SU-DHL-6 (cell line): ENCODE data around the gene CTDP1.

ENCODE experiments used
- H2AFZ ChIP-seq: fragments of 200-600 bp; sonication (generic); 2 replicates; pipeline ENCODE4 v1.6.1; 2014; ENCODE audit warnings: low read depth, mild to moderate bottlenecking, moderate library complexity, mixed read lengths, antibody characterized with exemption, low read length; ENCODE audit not compliant: severe bottlenecking
- H3F3A ChIP-seq: fragments of 200-600 bp; shearing (Covaris generic); 2 replicates; pipeline ENCODE4 v1.6.0; 2016; ENCODE audit warnings: antibody characterized with exemption, mild to moderate bottlenecking; ENCODE audit not compliant: insufficient read depth
- H3K27ac ChIP-seq: fragments of 200-600 bp; sonication (generic); 2 replicates; pipeline ENCODE4 v1.5.1; 2016; ENCODE audit warnings: low read depth, mild to moderate bottlenecking, low read length, moderate library complexity, mixed read lengths
- H3K27me3 ChIP-seq: fragments of 200-600 bp; sonication (generic), shearing (Covaris generic); 2 replicates; pipeline ENCODE4 v1.6.0; 2014; ENCODE audit warnings: mild to moderate bottlenecking, low read length
- H3K36me3 ChIP-seq: fragments of 200-600 bp; sonication (generic); 2 replicates; pipeline ENCODE4 v1.6.1; 2014; ENCODE audit warnings: mild to moderate bottlenecking, low read length, mixed read lengths
- H3K4me2 ChIP-seq: fragments of 300-600, 200-600 bp; shearing (Covaris generic), sonication (generic); 2 replicates; pipeline ENCODE4 v1.6.0; 2014; ENCODE audit warnings: low read length, low read depth, mild to moderate bottlenecking; ENCODE audit not compliant: poor library complexity, severe bottlenecking
- H3K4me3 ChIP-seq: fragments of 200-600 bp; sonication (generic); 2 replicates; pipeline ENCODE4 v1.5.1; 2014; ENCODE audit warnings: antibody characterized with exemption, low read length, mild to moderate bottlenecking, mixed read lengths; ENCODE audit not compliant: insufficient read depth, poor library complexity, severe bottlenecking
- H3K79me2 ChIP-seq: fragments of 200-600 bp; sonication (generic); 2 replicates; pipeline ENCODE4 v1.6.1; 2014; ENCODE audit warnings: mild to moderate bottlenecking, low read length, moderate library complexity; ENCODE audit not compliant: insufficient read depth
- H3K9ac ChIP-seq: fragments of 200-600 bp; sonication (generic); 2 replicates; pipeline ENCODE4 v1.7.0; 2014; ENCODE audit warnings: mild to moderate bottlenecking, low read length
- H3K9me2 ChIP-seq: fragments of 200-600 bp; sonication (generic); replicated peaks from 2 replicates; pipeline ENCODE4 v1.6.1; 2014; ENCODE audit warnings: low read length; ENCODE audit not compliant: insufficient read depth
- H3K9me3 ChIP-seq: fragments of 200-600 bp; sonication (generic); 2 replicates; pipeline ENCODE4 v1.6.1; 2014; ENCODE audit warnings: low read length, mixed read lengths; ENCODE audit not compliant: insufficient read depth
- H4K20me1 ChIP-seq: fragments of 200-600 bp; sonication (generic); 2 replicates; pipeline ENCODE4 v1.6.1; 2014; ENCODE audit warnings: low read depth, mild to moderate bottlenecking, antibody characterized with exemption, low read length, moderate library complexity, mixed read lengths
- EZH2phosphoT487 ChIP-seq: fragments of 200-600 bp; sonication (generic), shearing (Covaris generic); conservative IDR thresholded peaks from 2 replicates; pipeline ENCODE4 v1.6.1; 2018; ENCODE audit warnings: mild to moderate bottlenecking, antibody characterized with exemption, low read length, moderate library complexity, mixed read lengths
- TF ChIP-seq, protein P1 (sequence below): fragments of 200-600 bp; sonication (generic); IDR thresholded peaks from one replicate; pipeline ENCODE4 v1.5.1; 2017; ENCODE audit warnings: antibody characterized with exemption, mild to moderate bottlenecking, low read length, moderate library complexity; ENCODE audit not compliant: insufficient read depth, poor library complexity, severe bottlenecking

Gene CTDP1

DNA sequence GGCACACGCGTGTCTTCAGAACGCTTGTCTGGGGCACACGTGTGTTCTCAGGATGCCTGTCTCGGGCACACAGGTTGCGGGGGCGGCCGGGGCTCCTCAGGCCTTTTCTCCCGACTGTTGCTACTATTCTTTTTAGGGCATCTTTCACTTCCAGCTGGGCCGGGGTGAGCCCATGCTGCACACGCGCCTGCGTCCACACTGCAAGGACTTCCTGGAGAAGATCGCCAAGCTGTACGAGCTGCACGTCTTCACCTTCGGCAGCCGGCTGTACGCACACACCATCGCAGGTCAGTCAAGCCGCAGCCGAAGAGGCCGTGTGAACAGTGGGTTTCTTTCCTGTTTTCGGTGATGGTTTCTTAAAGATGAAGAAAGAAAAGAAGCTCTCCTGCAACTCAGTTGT lies 25.0 kb downstream of the CTDP1 start:
- Histone ChIP-seq H4K20me1 (no peaks in the 10 kb centered on the region), H3K36me3 (no peaks in the 10 kb centered on the region), H3F3A (no peaks in the 10 kb centered on the region), H2AFZ (no peak overlapping the region), H3K9me3 (no peaks in the 10 kb centered on the region), H3K27me3 (no peaks in the 10 kb centered on the region), H3K4me3 (no peak overlapping the region), H3K27ac (no peak overlapping the region), H3K4me2 (no peak overlapping the region), H3K79me2 (0 out of 2 replicates have a peak, but pooled peaks cover 6% of the 10 kb centered on the region), H3K9me2 (no peaks in the 10 kb centered on the region), H3K9ac (no peak overlapping the region)
- no peak for TF ChIP-seq EZH2phosphoT487
- TF ChIP-seq, protein P1, sequence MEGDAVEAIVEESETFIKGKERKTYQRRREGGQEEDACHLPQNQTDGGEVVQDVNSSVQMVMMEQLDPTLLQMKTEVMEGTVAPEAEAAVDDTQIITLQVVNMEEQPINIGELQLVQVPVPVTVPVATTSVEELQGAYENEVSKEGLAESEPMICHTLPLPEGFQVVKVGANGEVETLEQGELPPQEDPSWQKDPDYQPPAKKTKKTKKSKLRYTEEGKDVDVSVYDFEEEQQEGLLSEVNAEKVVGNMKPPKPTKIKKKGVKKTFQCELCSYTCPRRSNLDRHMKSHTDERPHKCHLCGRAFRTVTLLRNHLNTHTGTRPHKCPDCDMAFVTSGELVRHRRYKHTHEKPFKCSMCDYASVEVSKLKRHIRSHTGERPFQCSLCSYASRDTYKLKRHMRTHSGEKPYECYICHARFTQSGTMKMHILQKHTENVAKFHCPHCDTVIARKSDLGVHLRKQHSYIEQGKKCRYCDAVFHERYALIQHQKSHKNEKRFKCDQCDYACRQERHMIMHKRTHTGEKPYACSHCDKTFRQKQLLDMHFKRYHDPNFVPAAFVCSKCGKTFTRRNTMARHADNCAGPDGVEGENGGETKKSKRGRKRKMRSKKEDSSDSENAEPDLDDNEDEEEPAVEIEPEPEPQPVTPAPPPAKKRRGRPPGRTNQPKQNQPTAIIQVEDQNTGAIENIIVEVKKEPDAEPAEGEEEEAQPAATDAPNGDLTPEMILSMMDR = no peak

DNA sequence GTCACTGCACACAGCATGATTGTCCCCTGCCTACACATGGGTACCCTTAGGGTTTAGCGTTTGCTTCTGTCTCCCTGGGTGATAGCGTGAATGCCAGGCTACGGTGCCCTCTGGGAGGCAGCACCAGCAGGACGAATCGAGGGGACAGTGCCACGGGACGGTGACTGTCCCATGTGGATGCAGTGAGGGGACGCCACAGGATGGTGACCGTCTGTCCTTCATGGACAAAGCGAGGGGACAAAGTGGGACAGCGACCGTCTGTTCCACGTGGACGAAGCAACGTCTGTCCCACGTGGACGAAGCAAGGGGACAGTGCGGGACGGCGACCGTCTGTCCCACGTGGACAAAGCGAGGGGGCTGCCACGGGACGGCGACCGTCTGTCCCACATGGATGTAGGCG lies 25.7 kb downstream of the CTDP1 start:
- Histone ChIP-seq H3K36me3 (no peaks in the 10 kb centered on the region), H3K9ac (no peak overlapping the region), H3K27me3 (no peaks in the 10 kb centered on the region), H3K9me3 (no peaks in the 10 kb centered on the region), H3K4me3 (no peak overlapping the region), H3K79me2 (0 out of 2 replicates have a peak, but pooled peaks cover 6% of the 10 kb centered on the region), H4K20me1 (no peaks in the 10 kb centered on the region), H3K27ac (no peak overlapping the region), H3F3A (no peaks in the 10 kb centered on the region), H3K4me2 (no peak overlapping the region), H3K9me2 (no peaks in the 10 kb centered on the region), H2AFZ (no peak overlapping the region)
- no peak for TF ChIP-seq EZH2phosphoT487
- TF ChIP-seq, protein P1 = no peak

DNA sequence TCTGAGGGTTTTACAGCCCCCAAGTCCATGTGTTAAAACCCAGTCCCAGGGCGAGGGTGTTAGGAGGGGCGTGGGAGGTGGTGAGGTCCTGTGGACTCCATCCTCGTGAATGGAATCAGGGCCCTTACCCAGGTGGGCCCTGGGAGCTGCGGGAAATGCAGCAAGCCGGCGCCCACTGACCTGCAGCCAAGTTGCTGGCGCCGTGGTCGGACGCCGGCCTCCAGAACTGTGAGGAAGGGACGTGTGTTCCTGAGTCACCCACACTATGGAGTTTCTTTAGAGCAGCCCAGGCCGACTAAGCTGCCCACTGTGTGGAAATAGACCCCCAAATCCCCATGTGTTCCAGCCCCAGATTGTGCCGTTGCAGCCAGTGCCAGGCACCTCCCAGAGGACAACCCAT lies 26.4 kb downstream of the CTDP1 start:
- no peaks in the 10 kb centered on the region for H4K20me1 ChIP-seq
- H3K79me2 ChIP-seq = 0 out of 2 replicates have a peak, but pooled peaks cover 6% of the 10 kb centered on the region
- no peaks in the 10 kb centered on the region for H3K36me3 ChIP-seq
- no peak overlapping the region for H3K27ac ChIP-seq
- no peak overlapping the region for H3K9ac ChIP-seq
- no peaks in the 10 kb centered on the region for H3K9me3 ChIP-seq
- no peak overlapping the region for H3K4me3 ChIP-seq
- H3K4me2 ChIP-seq = no peak overlapping the region
- H3K27me3 ChIP-seq = no peaks in the 10 kb centered on the region
- H2AFZ ChIP-seq = no peak overlapping the region
- no peaks in the 10 kb centered on the region for H3K9me2 ChIP-seq
- no peak for TF ChIP-seq EZH2phosphoT487
- TF ChIP-seq, protein P1 = no peak
- H3F3A ChIP-seq = no peaks in the 10 kb centered on the region

DNA sequence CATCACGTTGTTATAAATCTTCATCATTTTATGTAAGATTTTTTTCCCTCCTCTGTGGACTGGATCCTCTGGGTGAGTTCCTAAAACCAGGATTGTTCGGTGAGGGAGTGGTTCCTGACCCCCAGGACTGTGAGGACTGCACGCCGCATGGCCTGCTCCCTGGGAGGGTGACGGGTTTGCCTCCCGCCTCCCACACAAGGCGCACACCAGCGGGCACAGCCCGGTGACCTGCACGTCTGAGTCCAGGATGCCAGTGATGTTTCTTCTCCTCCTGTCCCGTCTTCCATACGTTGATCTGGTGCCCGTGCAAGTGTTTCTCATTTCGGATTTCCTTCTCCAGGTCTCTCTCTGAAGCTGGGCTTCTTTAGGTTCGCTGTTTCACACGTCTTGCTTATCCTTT lies 27.1 kb downstream of the CTDP1 start:
- no peaks in the 10 kb centered on the region for H3K36me3 ChIP-seq
- H3F3A ChIP-seq = no peaks in the 10 kb centered on the region
- H3K9me2 ChIP-seq = no peaks in the 10 kb centered on the region
- no peak overlapping the region for H2AFZ ChIP-seq
- TF ChIP-seq, protein P1 = no peak
- no peak for TF ChIP-seq EZH2phosphoT487
- no peaks in the 10 kb centered on the region for H3K9me3 ChIP-seq
- H3K4me3 ChIP-seq = no peak overlapping the region
- no peaks in the 10 kb centered on the region for H4K20me1 ChIP-seq
- 0 out of 2 replicates have a peak, but pooled peaks cover 6% of the 10 kb centered on the region for H3K79me2 ChIP-seq
- no peak overlapping the region for H3K9ac ChIP-seq
- no peak overlapping the region for H3K27ac ChIP-seq
- H3K27me3 ChIP-seq = no peaks in the 10 kb centered on the region
- no peak overlapping the region for H3K4me2 ChIP-seq
